CD4-positive, alpha-beta T cell treated with Interleukin-15 for 1 hour (primary cell): Measurements from ENCODE around the gene XRCC1.
"Not testable (repeated sequence)": the region's sequence is repeated elsewhere in the genome, so short reads cannot be mapped to it uniquely, and the experiment has no call there.

Experiments used
- DNase-seq: peaks from one replicate; pipeline ENCODE4 v3.0.0-alpha.2; 2020

Gene XRCC1

GRCh38 chr19:43599635-43600295 lies 24.4 kb upstream of the XRCC1 start:
- DNase-seq: no peak

- DNase-seq: no peak
Observed at GRCh38 chr19:43598445-43599240, 23.3 kb upstream of the XRCC1 start.

- no peak for DNase-seq
Observed at GRCh38 chr19:43597876-43598275, 22.5 kb upstream of the XRCC1 start.

- DNase-seq: no peak
Observed at GRCh38 chr19:43596842-43597461, 21.6 kb upstream of the XRCC1 start.

- peak; percentile 100 for DNase-seq
Observed at GRCh38 chr19:43595999-43596841, 20.9 kb upstream of the XRCC1 start, which contains the start of the genes IRGQ and ZNF576. Gene IRGQ, minus strand, starts transcription at chr19:43596134. Its CDS starts 796 bp downstream, at chr19:43595338. Gene ZNF576, plus strand, starts transcription at chr19:43596595. Its CDS starts 514 bp downstream, at chr19:43597109.

- DNase-seq: no peak
Observed at GRCh38 chr19:43595605-43595998, 20.3 kb upstream of the XRCC1 start.

GRCh38 chr19:43594710-43595604 lies 19.6 kb upstream of the XRCC1 start:
- DNase-seq: peak; percentile 80

- DNase-seq: no peak
Observed at GRCh38 chr19:43594081-43594697, 18.9 kb upstream of the XRCC1 start.

GRCh38 chr19:43592800-43593350 lies 17.5 kb upstream of the XRCC1 start:
- no peak for DNase-seq

- DNase-seq: no peak
Observed at GRCh38 chr19:43591904-43592772, 16.8 kb upstream of the XRCC1 start.

- peak; percentile 35 for DNase-seq
Observed at GRCh38 chr19:43589678-43590077, 14.4 kb upstream of the XRCC1 start.

- no peak for DNase-seq
Observed at GRCh38 chr19:43589277-43589676, 13.9 kb upstream of the XRCC1 start.

GRCh38 chr19:43587029-43587428 lies 11.7 kb upstream of the XRCC1 start:
- not testable (repeated sequence) for DNase-seq

GRCh38 chr19:43586346-43586745 lies 11.0 kb upstream of the XRCC1 start:
- DNase-seq: no peak

GRCh38 chr19:43584484-43584883 lies 9.2 kb upstream of the XRCC1 start:
- DNase-seq: no peak

- no peak for DNase-seq
Observed at GRCh38 chr19:43582495-43582894, 7.2 kb upstream of the XRCC1 start.

- no peak for DNase-seq
Observed at GRCh38 chr19:43581467-43581866, 6.1 kb upstream of the XRCC1 start.

GRCh38 chr19:43578787-43579186 lies 3.5 kb upstream of the XRCC1 start:
- DNase-seq: no peak

- no peak for DNase-seq
Observed at GRCh38 chr19:43575955-43576878, 890 bp upstream of the XRCC1 start.
